HG03045 (cell line): ENCODE results near the gene NPIPA5.
"Not testable (repeated sequence)": the region's sequence is repeated elsewhere in the genome, so short reads cannot be mapped to it uniquely, and the experiment has no call there.

Experiments
- ATAC-seq: cut with Tn5 transposase; IDR thresholded peaks from one replicate; pipeline ENCODE4 v1.9.1; 2021; ENCODE audit warnings: mild to moderate bottlenecking, moderate library complexity; ENCODE audit not compliant: unreplicated experiment

Gene NPIPA5

DNA sequence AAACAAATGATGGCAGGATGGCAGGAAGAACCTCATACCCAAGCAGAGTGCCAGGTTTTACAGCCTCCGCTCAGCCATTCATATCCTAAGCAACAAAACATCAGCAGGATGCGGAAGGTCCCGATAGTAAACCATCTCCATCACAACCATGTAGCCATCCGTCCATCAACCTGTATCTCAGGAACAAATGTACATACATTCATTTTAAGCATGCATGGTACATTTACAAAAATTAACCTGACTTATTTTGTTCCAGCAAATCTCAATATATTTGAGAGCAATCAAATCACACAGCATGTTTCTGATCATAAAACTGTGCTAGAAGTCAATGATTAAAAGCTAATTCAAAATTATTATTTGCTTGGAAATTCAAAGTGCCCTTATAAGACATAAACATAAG, at the start of gene NPIPA5:
TSS of gene NPIPA5 (minus strand) at position 101 of the 400 bp plus-strand sequence. CDS start at position 101, 0 bp downstream.
- ATAC-seq: not testable (repeated sequence)

DNA sequence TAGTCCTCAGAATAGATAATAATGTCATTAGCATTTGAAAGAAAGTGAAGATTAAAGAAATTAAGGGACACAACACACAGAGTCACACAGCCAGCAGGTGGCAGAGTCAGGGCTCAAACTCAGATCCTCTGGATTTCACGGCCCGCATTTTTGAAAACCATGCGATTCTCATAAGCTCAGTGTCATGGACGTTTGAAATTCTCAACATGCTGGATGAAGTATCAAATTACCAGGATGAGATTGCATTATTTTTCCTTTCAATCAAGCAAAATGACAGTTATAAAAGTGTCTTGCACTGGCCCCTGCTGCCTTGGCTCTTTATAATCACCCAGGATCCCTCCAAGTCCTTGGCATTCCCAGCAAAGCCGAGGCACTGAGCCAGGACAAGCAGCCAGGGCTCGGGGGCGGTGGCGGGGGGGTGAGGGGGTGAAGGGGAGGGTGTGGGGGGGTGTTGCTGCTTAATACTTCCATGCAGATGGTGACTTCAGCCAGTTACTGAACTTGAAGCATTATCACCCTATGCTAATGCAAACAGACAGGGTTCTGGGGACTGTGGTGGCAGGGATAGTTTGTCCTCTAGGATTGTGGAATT, 49.6 kb upstream of the NPIPA5 start:
- ATAC-seq: no peak

DNA sequence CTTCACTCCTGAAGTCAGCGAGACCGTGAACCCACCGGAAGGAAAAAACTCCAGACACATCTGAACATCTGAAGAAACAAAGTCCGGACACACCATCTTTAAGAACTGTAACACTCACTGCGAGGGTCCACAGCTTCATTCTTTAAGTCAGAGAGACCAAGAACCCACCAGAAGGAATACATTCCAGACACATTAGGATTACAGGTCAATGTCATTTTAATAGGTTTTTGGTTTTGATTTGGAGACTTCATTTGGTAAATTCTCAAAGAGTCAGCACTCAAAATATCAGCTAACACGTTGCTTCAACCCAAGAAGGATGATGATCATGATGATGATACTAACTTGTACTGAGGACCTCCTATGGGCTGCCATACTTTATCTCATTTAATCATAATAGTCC, 48.7 kb upstream of the NPIPA5 start:
- ATAC-seq: no peak

DNA sequence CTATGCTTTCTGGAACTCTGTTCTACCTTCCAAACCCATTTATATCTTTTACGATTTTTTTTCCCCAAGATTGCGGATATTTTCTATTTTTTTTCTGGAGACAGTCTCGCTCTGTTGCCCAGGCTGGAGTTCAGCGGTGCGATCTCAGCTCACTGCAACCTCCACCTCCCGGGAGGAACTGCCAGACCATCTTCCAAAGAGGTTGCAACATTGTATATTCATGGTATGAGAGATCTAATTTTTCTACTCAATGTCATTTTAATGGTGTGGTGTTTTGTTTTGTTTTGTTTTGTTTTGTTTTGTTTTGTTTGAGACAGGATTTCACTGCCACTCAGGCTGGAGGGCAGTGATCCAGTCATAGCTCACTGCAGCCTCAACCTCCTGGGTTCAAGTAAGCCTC, 47.8 kb upstream of the NPIPA5 start:
- ATAC-seq: no peak

DNA sequence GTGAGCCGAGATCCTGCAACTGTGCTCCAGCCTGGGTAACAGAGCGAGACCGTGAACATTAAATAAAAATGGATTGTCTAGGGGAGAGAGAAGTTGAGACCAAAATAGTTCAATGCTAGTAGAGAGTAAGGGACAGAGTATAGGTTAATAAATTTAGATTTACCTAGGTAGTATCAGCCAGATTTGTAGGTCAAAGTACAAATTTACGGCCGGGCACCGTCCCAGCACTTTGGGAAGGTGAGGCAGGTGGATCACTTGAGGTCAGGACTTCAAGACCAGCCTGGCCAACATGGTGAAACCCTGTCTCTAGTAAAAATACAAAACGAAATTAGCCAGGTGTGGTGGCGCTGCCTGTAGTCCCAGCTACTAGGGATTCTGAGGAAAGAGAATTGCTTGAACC, 44.1 kb upstream of the NPIPA5 start:
- ATAC-seq: no peak

DNA sequence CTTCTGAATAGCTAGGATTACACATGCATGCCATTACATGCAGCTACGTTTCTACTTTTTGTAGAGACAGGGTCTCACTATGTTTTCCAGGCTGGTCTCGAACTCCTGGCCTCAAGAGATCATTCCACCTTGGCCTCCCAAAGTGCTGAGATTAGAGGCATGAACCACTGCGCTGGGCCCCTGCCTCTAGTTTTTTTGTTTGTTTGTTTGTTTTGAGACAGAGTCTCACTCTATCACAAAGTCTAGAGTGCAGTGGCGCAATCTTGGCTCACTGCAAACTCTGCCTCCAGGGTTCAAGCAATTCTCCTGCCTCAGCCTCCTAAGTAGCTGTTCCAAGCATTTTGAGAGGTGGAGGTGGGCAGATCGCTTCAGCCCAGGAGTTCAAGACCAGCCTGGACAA, 43.6 kb upstream of the NPIPA5 start:
- not testable (repeated sequence) for ATAC-seq

DNA sequence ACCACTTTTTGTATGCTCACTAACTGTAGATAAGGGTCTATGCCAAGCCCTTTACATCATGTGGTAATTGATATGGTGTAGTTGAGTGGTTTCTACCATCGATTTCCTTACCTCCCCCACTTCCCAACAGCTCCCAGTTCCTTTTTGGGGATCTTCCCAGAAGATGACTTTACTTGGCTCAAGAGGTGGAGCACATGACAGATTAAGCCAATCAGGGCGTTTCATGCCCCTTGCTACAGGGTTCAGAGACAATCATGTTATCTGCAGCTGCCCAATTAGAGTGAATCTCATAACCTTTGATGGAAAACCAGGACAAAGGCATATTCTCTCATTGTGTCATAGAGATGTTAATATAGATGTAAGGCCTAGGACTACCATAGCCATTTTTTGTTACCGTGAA, 40.1 kb upstream of the NPIPA5 start:
- no peak for ATAC-seq

DNA sequence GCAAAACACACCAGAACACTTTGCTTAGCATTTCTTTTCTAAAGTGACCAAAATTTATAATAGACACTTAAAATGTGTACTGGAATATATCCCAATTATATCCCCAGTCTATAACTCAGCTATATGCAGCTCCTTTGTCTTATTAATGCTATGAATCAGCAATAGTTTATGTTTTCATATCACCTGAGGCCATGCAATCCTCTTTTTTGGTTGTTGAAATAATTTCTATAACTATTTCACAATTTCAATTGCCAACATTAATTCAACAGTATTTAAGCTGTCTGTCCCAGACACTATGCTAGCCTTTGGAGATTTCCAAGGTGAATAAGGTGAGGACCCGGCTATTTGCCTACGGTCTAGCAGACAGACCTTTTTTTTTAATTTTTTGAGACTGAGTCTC, 39.1 kb upstream of the NPIPA5 start:
- no peak for ATAC-seq

DNA sequence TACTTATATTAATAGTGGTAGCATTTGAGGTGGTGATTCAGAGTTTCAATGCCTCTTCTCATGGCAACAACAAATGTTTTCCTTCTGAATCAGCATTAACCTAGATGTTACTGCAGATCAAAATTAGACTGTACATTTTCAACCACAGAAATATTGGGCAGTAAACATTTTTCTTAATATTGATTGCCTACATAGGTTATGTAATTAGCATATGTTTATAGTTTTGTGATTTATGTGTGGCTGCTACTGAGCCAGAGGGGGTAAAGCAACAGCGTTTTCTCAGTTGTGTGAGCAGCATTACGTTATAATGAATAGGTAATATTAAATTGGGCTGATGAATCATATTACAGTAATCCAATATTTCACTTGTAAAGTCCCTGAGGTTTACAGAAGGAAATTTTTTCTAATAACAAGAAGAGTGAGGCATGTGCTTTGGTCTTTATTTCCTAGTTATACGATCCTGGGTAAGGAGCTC, 37.5 kb upstream of the NPIPA5 start:
- no peak for ATAC-seq

DNA sequence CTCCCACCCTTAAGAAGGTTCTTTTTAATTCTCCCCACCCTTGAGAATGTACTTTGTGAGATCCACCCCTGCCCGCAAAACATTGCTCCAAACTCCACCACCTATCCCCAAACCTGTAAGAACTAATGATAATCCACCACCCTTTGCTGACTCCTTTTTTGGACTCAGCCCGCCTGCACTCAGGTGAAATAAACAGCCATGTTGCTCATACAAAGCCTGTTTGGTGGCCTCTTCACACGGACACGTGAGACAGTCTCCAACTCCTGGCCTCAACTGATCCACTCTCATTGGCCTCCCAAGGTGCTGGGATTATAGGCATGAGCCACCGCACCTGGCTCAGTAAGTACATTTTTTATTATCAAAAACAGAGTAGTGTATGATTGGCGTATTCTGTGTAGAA, 31.4 kb upstream of the NPIPA5 start:
- ATAC-seq: not testable (repeated sequence)

DNA sequence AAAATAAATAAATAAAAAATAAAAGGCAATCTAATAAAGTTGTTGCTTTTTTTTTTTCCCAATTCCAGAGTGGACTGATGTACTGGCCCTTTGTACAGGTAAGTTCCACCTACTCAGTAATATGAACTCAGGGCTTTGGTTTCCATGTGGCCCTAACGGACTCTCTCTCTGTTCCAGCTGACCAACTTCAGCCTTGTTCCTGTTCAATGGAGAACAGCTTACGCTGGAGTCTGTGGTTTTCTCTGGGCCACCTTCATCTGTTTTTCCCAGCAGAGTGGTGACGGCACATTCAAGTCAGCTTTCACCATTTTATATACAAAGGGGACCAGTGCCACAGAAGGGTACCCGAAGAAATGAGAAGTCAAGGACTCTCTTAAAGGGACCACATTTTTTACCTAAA, 29.7 kb upstream of the NPIPA5 start:
- not testable (repeated sequence) for ATAC-seq

DNA sequence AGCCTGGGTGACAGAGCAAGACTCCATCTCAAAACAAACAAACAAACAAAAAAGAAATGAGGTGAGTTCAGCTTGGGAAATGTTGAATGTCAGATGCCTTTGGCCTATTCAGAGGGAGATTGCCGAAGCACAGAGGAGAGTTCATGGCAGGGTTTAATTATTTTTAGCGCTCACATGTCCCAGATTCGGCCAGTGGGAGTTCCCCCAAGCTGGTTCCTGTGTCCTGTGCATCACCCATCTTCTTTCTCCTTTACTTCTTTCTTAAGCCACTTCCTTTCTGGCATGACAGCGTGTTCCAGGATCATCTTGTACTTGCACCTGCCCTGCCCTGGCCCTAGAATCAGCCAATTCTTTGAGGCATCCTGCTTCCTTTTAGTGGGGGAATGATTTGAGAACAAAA, 26.7 kb upstream of the NPIPA5 start:
- ATAC-seq: no peak

DNA sequence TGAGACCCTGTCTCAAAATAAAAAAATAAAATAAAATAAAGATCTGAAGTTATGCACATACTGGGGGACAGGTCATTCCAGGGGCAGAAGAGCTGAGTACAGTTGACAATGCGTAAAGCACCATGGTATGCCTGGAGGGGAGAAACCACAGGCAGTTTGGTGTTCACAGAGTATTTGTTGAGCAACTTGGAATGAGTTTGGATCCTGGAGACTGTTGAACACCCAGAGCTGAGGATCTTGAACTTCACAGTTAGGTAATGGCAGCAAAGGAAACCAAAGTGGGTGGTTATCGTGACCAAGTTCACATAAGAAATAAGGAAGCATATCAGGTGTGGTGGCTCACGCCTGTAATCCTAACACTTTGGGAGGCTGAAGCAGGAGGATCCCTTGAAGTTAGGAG, 26.0 kb upstream of the NPIPA5 start:
- not testable (repeated sequence) for ATAC-seq

DNA sequence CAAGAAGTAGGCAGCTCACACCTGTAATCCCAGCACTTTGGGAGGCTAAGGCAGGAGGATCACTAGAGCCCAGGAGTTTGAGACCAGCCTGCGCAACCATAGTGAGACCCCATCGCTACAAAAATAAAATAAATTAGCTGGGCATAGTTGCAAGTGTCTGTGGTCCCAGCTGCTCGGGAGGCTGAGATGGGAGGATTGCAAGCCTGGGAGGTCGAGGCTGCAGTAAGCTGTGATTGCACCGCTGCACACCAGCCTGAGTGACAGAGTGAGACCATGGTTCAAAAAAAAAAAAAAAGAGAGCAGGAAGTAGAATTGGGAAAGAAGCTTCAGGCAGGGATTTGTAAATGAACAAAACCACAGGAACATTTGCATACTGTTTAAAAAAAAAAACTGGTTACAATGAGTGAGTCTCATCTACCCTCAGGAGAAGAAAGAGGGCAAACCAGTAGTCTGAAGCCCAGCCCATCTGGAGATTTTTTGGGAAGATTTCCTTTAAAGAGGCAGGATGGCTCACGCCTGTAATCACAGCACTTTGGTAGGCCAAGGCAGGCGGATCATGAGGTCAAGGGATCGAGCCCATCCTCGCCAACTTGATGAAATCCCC, 25.4 kb upstream of the NPIPA5 start:
- no peak for ATAC-seq

DNA sequence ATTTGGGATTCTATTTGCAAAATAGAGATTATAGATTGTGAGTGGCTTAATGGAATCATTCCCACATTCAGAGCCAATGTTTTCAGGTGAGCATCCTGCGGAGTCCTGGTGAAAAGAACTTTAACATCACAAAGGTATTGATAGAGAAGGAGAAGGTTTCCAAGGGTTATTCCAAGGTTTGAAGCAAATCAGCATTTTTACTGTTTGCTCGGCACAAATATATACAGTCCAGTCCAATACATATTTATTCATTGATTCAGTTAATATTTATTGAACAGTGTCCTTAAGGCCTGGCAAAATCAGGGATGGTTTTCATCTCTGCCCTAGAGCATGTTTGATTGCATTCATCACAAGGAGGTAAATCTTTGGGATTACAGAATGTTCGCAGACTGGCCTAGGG, 23.9 kb upstream of the NPIPA5 start:
- ATAC-seq: no peak

DNA sequence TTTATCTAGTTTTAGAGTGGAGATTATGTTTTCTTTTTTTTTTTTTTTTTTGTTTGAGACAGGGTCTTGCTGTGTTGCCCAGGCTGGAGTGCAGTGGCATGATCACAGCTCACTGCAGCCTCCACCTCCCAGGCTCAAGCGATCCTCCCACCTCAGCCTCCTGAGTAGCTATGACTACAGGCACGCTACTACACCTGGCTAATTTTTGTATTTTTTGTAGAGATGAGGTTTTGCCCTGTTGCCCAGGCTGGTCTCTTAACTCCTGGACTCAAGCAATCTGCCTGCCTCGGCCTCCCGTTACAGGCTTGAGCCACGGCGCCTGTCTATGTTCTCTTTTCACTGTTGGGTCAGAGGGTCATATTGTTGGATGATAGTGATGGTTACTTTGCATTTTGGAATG, 22.2 kb upstream of the NPIPA5 start:
- not testable (repeated sequence) for ATAC-seq

DNA sequence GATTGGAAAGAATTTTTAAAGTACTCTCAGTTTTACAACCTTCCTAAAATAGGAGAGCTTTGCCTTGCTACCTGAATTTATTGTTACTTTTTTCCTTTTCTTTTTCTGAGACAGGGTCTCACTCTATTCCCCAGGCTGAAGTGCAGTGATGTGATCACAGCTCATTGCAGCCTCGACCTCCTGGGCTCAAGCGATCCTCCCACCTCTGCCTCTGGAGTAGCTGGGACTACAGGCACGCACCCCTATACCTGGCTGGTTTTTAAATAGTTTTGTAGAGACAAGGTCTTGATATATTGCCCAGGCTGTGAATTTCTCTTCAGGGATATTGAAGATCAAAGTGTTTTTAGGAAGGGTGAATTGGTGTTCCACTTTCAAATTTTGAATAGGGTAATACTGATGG, 21.2 kb upstream of the NPIPA5 start:
- no peak for ATAC-seq

DNA sequence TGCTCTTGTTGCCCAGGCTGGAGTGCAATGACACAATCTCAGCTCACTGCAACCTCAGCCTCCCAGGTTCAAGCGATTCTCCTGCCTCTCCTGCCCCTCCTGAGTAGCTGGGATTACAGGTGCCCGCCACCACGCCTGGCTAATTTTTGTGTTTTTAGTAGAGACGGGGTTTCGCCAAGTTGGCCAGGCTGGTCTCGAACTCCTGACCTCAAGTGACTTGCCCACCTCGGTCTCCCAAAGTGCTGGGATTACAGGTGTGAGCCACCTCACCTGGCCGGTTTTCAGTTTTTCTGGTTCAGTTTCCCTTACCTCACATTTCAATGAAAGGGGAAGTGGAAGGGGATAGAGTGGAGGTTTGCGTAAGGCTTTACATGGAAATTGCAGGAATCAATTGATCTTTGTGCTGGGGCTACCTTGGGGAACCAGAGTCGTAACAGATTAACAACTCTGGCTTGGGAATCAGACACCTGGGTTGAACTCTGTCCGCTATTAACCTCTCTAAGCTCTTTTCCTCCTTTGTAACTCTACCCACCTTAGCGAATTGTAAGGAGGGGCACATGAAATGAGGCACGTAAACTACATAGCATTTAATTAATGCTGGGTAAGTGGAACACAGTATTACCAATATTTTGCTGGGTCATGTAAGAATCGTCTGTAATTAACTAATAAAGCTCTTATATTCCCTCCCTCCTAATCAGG, 20.7 kb upstream of the NPIPA5 start:
- no peak for ATAC-seq

DNA sequence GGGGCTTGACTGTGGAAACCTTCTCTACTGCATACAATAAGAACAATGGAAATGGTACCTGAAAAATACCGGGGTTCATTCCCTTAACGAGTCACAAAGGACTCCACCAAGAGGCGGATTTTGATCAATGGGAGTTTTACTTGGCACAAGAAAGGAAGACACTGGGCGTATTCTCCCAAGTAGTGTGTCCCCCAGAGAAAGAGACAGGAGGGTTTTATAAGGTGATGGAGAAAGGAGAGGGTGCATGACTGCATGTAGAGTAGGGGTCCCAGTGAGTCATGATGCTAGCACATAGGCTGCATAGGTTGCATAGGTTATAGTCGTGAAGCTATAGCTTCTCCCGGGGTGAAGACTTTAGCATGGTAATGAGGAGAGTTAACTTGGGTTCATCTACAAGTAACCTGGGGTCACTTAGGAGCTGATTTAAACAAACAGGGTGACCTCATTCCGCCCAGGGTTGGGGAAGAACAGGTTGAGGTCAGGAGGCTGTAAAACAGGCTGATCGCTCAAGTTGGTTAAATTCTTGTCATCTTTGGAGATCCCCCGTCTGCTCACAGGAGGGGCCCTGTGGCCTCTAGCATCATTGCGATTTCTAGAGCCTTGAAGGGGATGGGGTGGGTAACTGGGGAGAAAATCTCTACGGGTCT, 19.0 kb upstream of the NPIPA5 start:
- no peak for ATAC-seq

DNA sequence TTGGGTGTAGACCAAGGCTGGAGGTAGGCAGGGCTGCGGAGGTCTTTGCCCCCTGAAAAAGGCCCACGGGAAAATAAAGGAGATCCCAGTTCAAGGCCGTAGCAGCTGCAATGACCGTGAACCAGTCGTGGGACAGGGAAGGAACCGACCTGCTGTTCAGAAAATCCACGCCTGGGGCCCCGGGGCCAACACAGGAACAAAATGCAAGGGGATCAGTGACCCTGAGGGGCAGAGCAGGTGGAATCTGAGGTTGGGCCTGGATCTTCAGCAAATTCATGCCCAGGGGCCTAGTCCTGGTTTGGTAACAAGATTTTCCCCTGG, 18.4 kb upstream of the NPIPA5 start:
- not testable (repeated sequence) for ATAC-seq

DNA sequence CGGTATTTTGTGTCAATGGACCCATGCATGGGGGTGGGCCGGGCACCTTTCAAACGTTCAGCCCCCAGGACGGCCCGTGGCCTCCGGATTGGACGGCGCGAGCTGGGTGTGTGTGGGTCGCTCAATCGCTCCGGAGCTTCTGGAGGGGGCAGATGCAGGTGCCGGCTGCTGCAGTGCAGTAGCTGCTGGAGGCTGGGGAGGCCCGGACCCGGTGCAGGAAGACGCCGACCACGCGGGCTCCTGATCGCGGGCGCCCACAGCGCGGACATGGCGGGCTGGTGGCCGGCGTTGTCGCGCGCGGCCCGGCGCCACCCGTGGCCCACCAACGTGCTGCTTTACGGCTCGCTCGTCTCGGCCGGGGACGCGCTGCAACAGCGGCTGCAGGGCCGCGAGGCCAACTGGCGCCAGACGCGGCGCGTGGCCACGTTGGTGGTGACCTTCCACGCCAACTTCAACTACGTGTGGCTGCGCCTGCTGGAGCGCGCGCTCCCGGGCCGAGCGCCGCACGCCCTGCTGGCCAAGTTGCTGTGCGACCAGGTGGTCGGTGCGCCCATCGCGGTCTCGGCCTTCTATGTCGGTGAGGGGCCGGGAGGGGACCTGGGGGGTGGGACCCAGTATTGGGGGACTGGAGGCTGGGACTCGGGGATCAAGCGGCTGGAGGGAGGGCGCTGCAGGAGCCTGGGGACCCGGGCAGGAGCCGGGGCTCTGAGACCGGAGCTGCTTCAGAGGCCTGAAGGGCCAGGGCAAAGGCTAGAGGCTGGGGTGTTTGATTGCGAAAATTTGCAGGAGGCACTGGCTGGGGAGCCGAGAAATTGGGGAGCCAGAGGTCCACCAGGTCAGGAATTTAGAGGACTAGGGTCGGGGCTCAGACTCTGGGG, 17.8 kb upstream of the NPIPA5 start, which contains the start of gene MPV17L:
TSS of gene MPV17L (plus strand) at position 124 of the 878 bp plus-strand sequence. CDS start at position 268, 144 bp downstream.
- not testable (repeated sequence) for ATAC-seq
